NOMO-1 treated with dmso at 0.1 percent for 144 hours (cell line): ENCODE results near the gene APPL1.
"Not testable (repeated sequence)": the region's sequence is repeated elsewhere in the genome, so short reads cannot be mapped to it uniquely, and the experiment has no call there.

Source experiments
- DNase-seq: peaks from one replicate; lab custom pipeline; 2025; ENCODE audit not compliant: unreplicated experiment; lab: John Stamatoyannopoulos, UW

APPL1 gene

DNA sequence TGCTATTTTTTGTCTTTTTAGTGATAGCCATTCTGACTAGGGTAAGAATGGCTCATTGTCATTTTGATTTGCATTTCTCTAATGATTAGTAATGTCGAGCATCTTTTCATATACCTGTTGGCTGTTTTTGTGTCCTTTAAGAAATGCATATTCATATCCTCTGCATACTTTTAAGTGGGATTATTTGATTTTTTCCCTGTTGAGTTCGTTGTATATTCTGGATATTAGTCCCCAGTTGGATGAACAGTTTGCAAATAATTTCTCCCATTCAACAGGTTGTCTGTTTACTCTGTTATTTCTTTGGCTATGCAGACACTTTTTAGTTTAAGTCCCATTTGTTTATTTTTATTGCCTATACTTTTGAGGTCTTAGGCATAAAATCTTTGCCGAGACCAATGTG is 34.4 kb downstream of the APPL1 start:
- DNase-seq: no peak

DNA sequence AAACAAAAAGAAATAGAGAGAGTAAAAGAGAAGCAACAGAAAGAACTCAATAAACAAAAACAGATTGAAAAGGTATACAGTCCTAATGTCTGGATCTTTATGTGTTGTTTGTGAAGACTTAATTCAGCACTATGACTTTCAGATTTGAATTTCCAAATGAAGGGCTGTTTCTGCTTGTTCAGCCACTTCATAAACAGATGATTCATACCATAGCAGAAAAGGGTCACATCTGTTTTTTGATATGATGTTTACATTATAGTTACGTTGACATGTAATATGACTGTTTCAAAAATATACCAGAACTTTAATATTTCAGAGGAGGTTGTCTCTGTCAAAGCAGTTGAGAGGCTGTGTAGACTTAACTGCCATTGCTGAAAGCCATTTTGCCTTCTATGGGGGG is 40.9 kb downstream of the APPL1 start:
- DNase-seq: no peak

DNA sequence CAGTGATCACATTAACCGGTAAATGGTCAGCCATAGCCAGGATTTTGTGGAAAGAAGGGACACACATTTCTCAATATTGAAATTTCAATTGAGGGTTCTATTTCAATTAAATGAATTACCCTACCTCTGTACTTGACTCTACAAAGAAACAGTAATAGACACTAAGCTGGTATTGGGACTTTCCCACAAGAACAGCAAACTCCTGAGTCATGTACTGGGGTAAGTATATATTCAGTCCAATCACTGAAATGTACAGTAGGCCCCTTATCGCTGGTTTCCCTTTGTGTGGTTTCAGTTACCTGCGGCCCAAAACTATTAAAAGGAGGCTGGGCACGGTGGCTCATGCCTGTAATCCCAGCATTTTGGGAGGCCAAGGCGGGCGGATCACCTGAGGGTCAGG is 47.3 kb downstream of the APPL1 start:
- no peak for DNase-seq

DNA sequence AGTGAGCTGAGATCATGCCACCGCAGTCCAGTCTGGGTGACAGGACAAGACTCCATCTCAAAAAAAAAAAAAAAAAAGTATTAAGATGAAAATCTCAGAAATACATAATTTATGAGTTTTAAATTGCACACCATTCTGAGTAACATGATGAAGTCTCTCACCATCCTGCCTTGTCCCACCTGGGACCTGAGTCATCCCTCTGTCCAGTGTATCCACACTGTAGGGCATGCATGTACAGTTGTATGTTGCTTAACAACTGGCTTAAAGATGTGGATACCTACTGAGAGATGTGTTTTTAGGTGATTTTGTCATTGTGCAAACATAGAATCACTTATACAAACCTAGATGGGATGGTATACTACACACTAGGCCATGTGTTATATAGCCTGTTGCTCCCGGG is 47.9 kb downstream of the APPL1 start:
- DNase-seq: no peak

DNA sequence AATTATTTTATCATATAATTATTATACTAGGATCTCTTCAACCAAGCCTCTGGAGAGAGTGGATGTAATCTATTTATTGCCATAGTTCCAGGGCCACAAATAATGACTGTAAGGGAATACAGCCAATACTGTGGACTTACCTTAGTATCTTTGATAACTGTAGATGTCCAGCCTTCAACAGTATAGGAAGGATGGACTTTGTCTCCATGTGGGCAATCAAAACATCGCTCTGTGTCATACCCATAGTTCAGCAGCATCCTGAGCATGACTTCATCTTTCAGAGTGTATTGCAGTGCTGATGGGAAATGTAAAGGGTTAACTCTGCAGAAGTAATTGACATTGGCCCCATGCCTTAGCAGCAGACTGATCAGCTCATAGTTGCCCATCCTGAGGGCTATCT is 50.7 kb downstream of the APPL1 start:
- DNase-seq: no peak

DNA sequence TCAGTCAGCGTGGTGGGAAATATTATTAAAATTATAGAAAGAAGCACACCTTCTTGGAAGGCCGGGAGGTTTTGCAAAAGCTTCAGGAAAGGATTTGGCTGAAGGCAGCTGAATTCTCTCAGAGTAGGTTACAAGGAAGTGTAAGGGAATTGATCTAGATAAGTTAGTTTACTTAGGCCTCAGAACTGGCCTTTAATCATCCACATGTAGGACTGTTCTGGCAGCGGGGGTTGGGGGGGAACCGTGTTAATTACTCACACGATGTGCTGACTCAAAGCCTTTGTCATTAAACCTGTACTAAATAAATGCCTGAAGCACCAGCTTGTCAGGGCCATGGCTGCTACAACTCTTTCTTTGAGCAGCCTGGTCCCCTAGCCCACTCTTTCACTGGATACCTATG is 52.2 kb downstream of the APPL1 start:
- no peak for DNase-seq

DNA sequence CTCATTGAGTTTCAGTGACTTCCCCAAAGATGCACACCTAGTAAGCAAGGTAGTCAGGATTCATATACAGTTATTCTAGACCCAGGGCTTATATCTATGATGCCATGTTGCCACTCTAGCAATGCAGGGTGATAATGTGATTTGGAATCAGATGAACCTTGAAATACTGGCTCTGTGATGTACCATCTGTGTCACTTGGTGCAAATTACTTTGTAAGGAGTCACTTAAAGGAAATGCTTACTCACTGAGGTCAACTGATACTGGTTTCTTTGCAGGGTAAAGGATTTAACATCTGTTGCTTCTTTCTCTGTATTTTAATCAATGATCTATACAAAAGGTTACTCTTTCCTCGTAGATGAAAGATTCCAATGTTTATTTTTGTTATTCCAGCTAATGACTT is 54.2 kb downstream of the APPL1 start:
- DNase-seq: no peak

DNA sequence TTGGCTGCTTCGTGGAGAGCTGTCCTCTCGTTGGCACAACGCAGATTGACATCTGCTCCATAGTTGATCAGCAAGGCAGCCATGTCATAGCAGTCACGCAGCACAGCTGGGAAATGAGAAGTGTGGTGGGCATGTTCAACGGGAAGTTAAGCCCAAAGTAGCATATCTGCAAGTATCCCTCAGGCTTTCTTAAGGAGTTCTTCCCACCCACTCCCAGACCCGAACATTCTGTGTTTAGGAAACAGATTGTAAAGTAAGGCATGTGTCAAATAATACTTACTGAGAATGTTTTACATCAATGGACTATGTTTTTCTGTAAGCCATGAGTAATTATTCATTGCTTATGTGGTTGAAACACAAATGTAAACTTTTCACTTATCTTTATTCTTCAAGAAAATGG is 55.8 kb downstream of the APPL1 start:
- no peak for DNase-seq

DNA sequence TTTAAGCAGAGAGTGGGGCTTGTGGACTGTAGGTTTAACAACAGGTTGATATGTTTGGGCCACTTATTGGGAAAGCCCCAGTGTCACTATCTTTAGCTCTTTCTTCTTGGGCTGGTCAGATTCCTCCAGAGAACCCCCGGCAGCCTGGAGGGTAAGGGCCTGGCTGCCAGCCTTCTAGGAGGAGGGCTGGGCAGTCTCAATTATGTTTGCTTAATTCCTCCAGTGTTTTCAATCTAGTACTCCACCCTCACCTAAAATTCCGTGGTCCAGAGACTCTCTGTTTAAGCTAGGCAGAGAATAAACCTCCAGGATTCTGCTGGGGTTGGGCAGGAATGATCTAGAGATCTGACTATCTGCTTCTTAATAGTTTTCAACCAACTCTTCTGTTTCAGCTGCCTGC is 59.7 kb downstream of the APPL1 start:
- no peak for DNase-seq

DNA sequence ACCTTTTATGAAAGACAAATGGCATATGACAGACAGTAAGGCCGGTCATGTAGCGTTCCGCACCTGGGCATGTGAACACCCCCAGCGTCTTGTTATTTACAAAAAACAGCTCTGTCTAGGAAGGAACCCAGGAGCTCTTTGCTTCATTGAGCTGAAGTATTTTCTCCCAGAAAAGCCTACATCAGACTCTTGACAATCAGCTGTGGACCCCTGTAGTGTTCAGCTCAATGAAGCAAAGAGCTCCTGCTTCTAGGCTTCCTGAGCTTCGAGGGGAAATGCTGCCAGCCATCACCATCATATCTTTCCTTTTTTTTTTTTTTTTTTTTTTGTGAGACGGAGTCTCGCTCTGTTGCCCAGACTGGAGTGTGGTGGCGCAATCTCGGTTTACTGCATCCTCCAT is 60.9 kb downstream of the APPL1 start:
- DNase-seq: no peak

DNA sequence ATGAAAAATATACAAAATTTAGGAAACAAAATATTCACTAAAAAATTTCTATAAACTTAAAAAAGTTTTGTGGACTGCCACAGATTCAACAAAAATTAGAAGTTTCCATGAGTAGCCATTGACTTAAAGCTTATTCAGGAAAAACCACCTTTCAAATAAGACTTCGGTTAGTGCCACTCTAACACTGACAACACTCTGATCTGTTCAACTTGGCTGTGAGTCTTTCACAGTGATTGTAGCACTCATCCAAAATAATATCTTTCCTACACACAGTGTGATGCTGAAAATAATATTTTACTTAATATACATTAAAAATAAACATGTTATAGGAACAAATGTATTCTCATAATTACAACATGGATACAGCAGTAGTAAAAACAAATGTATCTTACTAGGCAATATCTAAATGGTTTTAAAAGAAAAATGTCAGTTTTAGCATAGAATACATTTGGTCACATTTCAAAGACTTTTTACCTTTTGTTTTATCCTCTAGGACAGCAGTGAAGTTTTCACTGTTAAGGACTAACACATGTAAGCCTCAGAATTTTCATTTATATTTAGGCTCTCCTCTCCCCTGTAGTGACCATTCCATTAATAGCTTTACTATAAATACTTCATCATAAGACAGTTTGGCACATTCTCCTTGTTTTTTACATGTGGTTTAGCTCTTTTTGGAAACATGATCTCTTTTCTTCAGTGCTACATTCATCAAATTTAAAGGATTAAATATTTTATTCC is 64.8 kb downstream of the APPL1 start, which contains the start of gene ASB14:
TSS of gene ASB14 (minus strand) at position 527 of the 738 bp plus-strand sequence. CDS start 652 bp downstream, outside the sequence.
- no peak for DNase-seq

DNA sequence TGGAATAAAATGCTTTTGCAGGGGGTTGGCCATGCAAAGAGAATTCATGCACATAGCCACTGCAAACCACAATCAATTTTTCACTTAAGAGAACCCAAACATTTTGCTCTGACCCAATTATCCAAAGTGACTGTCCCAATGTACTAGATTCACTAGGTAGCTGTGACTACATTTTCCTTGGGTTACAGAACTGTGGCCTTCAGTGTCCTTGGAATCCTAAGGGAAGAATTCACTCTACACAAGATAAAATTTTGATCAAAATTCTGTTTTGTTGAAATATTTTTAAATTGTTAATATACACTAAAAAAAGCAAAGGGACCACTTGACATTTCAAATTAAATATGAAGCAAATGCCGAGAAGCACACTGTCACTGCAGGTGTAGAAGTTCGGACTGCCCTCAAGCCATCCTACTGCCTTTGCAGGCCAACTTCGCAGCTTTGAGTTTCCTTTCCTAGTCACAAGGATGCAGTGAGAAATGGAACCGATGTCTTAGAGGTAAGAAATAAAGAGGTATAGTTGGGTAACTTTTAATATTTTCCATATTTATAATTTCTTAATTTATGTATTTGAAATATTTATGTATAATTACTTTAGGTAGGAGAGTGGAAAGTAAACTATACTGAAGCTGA is 65.5 kb downstream of the APPL1 start:
- no peak for DNase-seq

DNA sequence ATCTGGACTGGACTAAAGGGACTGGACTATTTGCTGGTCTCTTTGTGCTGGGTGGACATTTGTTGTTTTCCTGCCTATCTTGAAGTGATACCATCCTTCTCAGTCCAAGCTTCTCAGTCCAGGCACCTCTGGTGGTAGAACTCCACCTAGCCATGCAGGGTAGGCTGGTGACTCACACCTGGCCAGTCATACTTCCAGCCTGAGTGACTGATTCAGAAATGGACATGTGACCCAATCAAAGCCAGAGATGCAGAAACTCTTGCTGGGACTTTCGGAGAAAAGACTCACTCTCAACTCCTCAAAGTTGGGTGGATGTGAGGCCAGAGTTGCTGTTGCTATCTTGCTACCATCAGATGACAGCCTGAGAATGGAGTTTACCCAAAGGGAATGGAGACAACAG is 70.5 kb downstream of the APPL1 start:
- DNase-seq: no peak

DNA sequence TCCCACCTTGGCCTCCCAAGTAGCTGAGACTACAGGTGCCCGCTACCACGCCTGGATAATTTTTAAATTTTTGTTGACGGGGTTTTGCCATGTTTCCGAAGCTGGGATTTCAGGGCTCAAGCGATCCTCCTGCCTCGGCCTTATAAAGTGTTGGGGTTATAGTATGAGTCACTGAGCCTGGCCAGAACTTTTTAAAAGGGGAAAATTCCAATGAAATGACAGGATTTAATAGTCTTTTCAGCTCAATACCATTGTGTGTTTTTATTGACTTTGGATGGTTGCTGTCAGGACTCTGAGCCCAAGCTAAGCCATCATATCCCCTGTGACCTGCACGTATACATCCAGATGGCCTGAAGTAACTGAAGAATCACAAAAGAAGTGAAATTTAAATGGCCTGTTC is 76.0 kb downstream of the APPL1 start:
- DNase-seq: not testable (repeated sequence)

DNA sequence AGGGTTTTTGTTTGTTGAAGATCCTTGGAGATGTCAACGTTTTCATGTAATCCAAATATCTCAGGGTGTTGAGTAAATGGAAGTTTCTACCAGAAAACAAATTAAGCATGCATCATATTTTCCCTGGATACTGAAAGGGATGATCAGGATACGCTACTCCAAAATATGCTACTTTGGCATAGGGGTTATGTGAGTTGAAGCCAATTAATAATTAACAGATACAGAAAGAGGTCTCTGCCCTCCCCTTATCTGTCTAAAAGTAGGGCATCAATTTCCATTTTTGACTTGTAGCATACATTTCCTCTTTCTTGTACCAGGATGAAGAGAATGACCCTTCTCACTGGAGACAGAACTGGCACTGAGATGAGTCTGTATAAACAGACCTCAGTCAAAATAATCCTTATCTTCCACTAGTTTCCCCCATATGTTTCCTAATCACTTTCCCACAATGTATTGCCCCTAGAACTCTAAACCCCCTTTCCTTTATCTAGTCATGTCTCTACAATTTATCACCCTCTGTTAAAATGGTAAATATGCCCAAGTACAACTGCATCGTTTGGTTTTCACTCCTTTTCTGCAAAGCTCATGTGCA is 82.3 kb downstream of the APPL1 start:
- no peak for DNase-seq

DNA sequence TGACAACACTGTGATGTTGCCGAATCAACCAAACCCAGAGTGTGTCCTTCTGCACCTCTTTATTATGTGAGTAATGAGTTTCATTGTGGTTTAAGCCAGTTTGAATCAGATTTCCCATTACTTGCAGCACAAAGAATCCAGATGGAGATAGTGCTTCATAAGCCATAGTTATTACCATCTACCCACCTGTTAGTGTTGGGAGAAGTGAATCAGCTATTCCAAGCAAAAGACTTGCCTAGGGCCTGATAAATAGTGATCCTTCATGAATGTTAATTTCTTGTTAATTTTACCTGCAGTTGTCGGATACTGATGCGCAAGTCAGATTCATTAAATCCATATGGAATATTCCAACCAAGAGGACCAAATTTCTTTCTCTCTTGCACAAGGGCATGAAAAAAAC is 86.7 kb downstream of the APPL1 start:
- no peak for DNase-seq
